H9 (cell line): Measurements from ENCODE around the gene EYA4. TPM values are rescaled to one million over a fixed set of nuclear protein-coding genes. Genes with fewer than 3 reads are reported as not detected.

Experiments
- DNase-seq: peaks from one replicate; pipeline ENCODE4 v3.0.0-alpha.2; 2017
- H2AFZ ChIP-seq: one replicate; pipeline ENCODE4 v1.6.1; 2013; ENCODE audit warnings: mild to moderate bottlenecking, low read length, control low read depth, moderate library complexity
- H2AK5ac ChIP-seq: 2 replicates; pipeline ENCODE4 v1.6.1; 2013; ENCODE audit warnings: low read length, control low read depth, mixed read lengths; ENCODE audit not compliant: insufficient read length
- H2BK120ac ChIP-seq: one replicate; pipeline ENCODE4 v1.6.1; 2013; ENCODE audit warnings: low read depth, mild to moderate bottlenecking, low read length, control low read depth, inconsistent platforms; ENCODE audit not compliant: poor library complexity, severe bottlenecking
- H2BK12ac ChIP-seq: 2 replicates; pipeline ENCODE4 v1.6.1; 2013; ENCODE audit warnings: low read length, control low read depth, mixed read lengths, low read depth; ENCODE audit not compliant: insufficient read length
- H2BK15ac ChIP-seq: 2 replicates; pipeline ENCODE4 v1.6.1; 2013; ENCODE audit warnings: low read depth, low read length, control low read depth
- H2BK20ac ChIP-seq: one replicate; pipeline ENCODE4 v1.6.1; 2013; ENCODE audit warnings: low read depth, mild to moderate bottlenecking, low read length, control low read depth, inconsistent platforms; ENCODE audit not compliant: poor library complexity, severe bottlenecking
- H2BK5ac ChIP-seq: 2 replicates; pipeline ENCODE4 v1.6.1; 2013; ENCODE audit warnings: low read length, control low read depth, mixed read lengths; ENCODE audit not compliant: insufficient read length
- H3K14ac ChIP-seq: 2 replicates; pipeline ENCODE4 v1.6.1; 2013; ENCODE audit warnings: low read length, control low read depth; ENCODE audit not compliant: insufficient read depth
- H3K18ac ChIP-seq: 2 replicates; pipeline ENCODE4 v1.6.1; 2013; ENCODE audit warnings: low read depth, mild to moderate bottlenecking, mixed read lengths, low read length, control low read depth; ENCODE audit not compliant: insufficient read length
- H3K23ac ChIP-seq: 2 replicates; pipeline ENCODE4 v1.6.1; 2013; ENCODE audit warnings: low read length, control low read depth, mixed read lengths, low read depth; ENCODE audit not compliant: insufficient read length
- H3K23me2 ChIP-seq: 2 replicates; pipeline ENCODE4 v1.6.1; 2013; ENCODE audit warnings: low read depth, mild to moderate bottlenecking, mixed read lengths, low read length, control low read depth; ENCODE audit not compliant: insufficient read length, poor library complexity, severe bottlenecking
- H3K27ac ChIP-seq: 2 replicates; pipeline ENCODE4 v1.5.1; 2013; ENCODE audit warnings: low read length, control low read depth, mixed read lengths, low read depth; ENCODE audit not compliant: insufficient read length
- H3K27me3 ChIP-seq: 2 replicates; pipeline ENCODE4 v1.6.1; 2013; ENCODE audit warnings: low read length, control low read depth, inconsistent platforms; ENCODE audit not compliant: insufficient read depth
- H3K4ac ChIP-seq: 2 replicates; pipeline ENCODE4 v1.6.1; 2013; ENCODE audit warnings: low read depth, mild to moderate bottlenecking, control low read depth, inconsistent platforms, low read length, moderate library complexity
- H3K4me1 ChIP-seq: 2 replicates; pipeline ENCODE4 v1.6.1; 2013; ENCODE audit warnings: low read length, control low read depth, inconsistent platforms; ENCODE audit not compliant: insufficient read depth
- H3K4me2 ChIP-seq: 2 replicates; pipeline ENCODE4 v1.6.1; 2013; ENCODE audit warnings: low read length, control low read depth, mixed read lengths; ENCODE audit not compliant: insufficient read length, insufficient read depth
- H3K56ac ChIP-seq: 2 replicates; pipeline ENCODE4 v1.6.1; 2013; ENCODE audit warnings: low read depth, mild to moderate bottlenecking, mixed read lengths, low read length, control low read depth; ENCODE audit not compliant: insufficient read length
- H3K79me1 ChIP-seq: 2 replicates; pipeline ENCODE4 v1.6.1; 2013; ENCODE audit warnings: low read depth, mild to moderate bottlenecking, moderate library complexity, low read length, control low read depth, inconsistent platforms; ENCODE audit not compliant: insufficient read depth, poor library complexity, severe bottlenecking
- H3K79me2 ChIP-seq: 2 replicates; pipeline ENCODE4 v1.6.1; 2013; ENCODE audit warnings: low read length, control low read depth, inconsistent platforms; ENCODE audit not compliant: insufficient read depth
- H3K9ac ChIP-seq: 2 replicates; pipeline ENCODE4 v1.6.1; 2013; ENCODE audit warnings: low read length, control low read depth, mixed read lengths; ENCODE audit not compliant: insufficient read length; ENCODE audit errors: extremely low read depth
- H3K9me3 ChIP-seq: one replicate; pipeline ENCODE4 v1.6.1; 2013; ENCODE audit warnings: low read depth, low read length, inconsistent platforms; ENCODE audit not compliant: control insufficient read depth
- H3T11ph ChIP-seq: one replicate; pipeline ENCODE4 v1.6.1; 2013; ENCODE audit warnings: mild to moderate bottlenecking, low read length, control low read depth, inconsistent platforms
- H4K20me1 ChIP-seq: one replicate; pipeline ENCODE4 v1.6.1; 2013; ENCODE audit not compliant: control insufficient read depth, insufficient read length, insufficient read depth
- H4K5ac ChIP-seq: 2 replicates; pipeline ENCODE4 v1.6.1; 2013; ENCODE audit warnings: low read depth, mild to moderate bottlenecking, mixed read lengths, low read length, control low read depth; ENCODE audit not compliant: insufficient read length
- H4K8ac ChIP-seq: replicated peaks from 2 replicates; pipeline ENCODE4 v1.6.1; 2013; ENCODE audit warnings: low read length, control low read depth, mixed read lengths, low read depth; ENCODE audit not compliant: insufficient read length
- H4K91ac ChIP-seq: 2 replicates; pipeline ENCODE4 v1.6.1; 2013; ENCODE audit warnings: low read depth, mild to moderate bottlenecking, moderate library complexity, mixed read lengths, low read length, control low read depth; ENCODE audit not compliant: insufficient read length
- H3K27ac Mint-ChIP-seq, 3 experiments: 2 replicates in 2 of 3; 3 replicates in 1 of 3; pipeline ENCODE4 v1.8.0; 2020 to 2021; ENCODE audit warnings: mixed read lengths in 3 of 3, mild to moderate bottlenecking in 1 of 3, moderate library complexity in 1 of 3
- H3K27me3 Mint-ChIP-seq: 2 replicates; pipeline ENCODE4 v1.8.0; 2021; ENCODE audit warnings: low read depth, mild to moderate bottlenecking, moderate library complexity, mixed read lengths
- H3K36me3 Mint-ChIP-seq, 3 experiments: 2 replicates in 2 of 3; 3 replicates in 1 of 3; pipeline ENCODE4 v1.8.0; 2020 to 2021; ENCODE audit warnings: low read depth in 3 of 3, mixed read lengths in 3 of 3; ENCODE audit not compliant: insufficient read depth in 1 of 3
- H3K4me1 Mint-ChIP-seq, 2 experiments: 2 replicates each; pipeline ENCODE4 v1.8.0; 2020; ENCODE audit warnings: mixed read lengths in 2 of 2
- H3K4me3 Mint-ChIP-seq, 2 experiments: 2 replicates in 1 of 2; 3 replicates in 1 of 2; pipeline ENCODE4 v1.8.0; 2020 to 2021; ENCODE audit warnings: mild to moderate bottlenecking in 2 of 2, mixed read lengths in 2 of 2, moderate library complexity in 1 of 2
- H3K9me3 Mint-ChIP-seq, 2 experiments: 2 replicates in 1 of 2; 3 replicates in 1 of 2; pipeline ENCODE4 v1.8.0; 2020; ENCODE audit warnings: mild to moderate bottlenecking in 2 of 2, mixed read lengths in 2 of 2, moderate library complexity in 1 of 2
- CTCF ChIP-seq: fragments of 200-600 bp; sonication (generic); conservative IDR thresholded peaks from 3 replicates; pipeline ENCODE4 v1.8.0; 2021; ENCODE audit warnings: antibody characterized with exemption, mild to moderate bottlenecking
- WGBS: extraction: QIAGEN DNeasy Blood & Tissue Kit; methylation state at CpG from one replicate; pipeline ENCODE4 v1.1.7; 2013; ENCODE audit warnings: missing lambda C conversion rate, low lambda C conversion rate, mixed read lengths; ENCODE audit not compliant: insufficient read length; ENCODE audit errors: extremely low coverage; 5-methylcytosine and 5-hydroxymethylcytosine counted together
- total RNA-seq: library from RNA; stranded (reverse); gene quantifications from 2 replicates; pipeline ENCODE4 v1.2.1, GENCODE V29; 2021

EYA4 gene
- total RNA-seq, 1 experiment from 2014 or later, result 0.26 TPM

- Mint-ChIP-seq H3K27ac (no peak overlapping the region), H3K36me3 (no peaks in the 10 kb centered on the region), H3K9me3 (no peaks in the 10 kb centered on the region), H3K4me3 (peak overlapping the region; percentile 72 to 90), H3K4me1 (peaks cover 20 to 28% of the 10 kb centered on the region in 2 experiments), H3K27me3 (peaks cover 76% of the 10 kb centered on the region)
- Histone ChIP-seq H3K56ac (no peak overlapping the region), H2BK20ac (no peak overlapping the region), H3K4me1 (no peaks in the 10 kb centered on the region), H3K79me1 (no peaks in the 10 kb centered on the region), H3K4ac (no peak overlapping the region), H3K4me2 (peak overlapping the region; percentile 93), H2BK120ac (no peak overlapping the region), H2BK12ac (no peak overlapping the region), H3K14ac (no peak overlapping the region), H4K8ac (no peak overlapping the region), H3T11ph (no peak overlapping the region), H2BK5ac (no peak overlapping the region), H3K79me2 (no peaks in the 10 kb centered on the region), H4K20me1 (no peaks in the 10 kb centered on the region), H3K23me2 (peaks cover 28% of the 10 kb centered on the region), H4K5ac (no peak overlapping the region), H3K9ac (no peak overlapping the region), H3K27ac (no peak overlapping the region), H2BK15ac (no peak overlapping the region), H2AFZ (no peak overlapping the region), H3K23ac (no peak overlapping the region), H3K9me3 (no peaks in the 10 kb centered on the region), H2AK5ac (no peak overlapping the region), H3K18ac (no peak overlapping the region), H4K91ac (no peak overlapping the region), H3K27me3 (peaks cover 37% of the 10 kb centered on the region)
- no peak for TF ChIP-seq CTCF
- WGBS, result no CpG with 5 or more reads among the region's 52 CpGs
- peak; percentile 52 for DNase-seq
These were observed 912 bp downstream of the EYA4 start for GRCh38 chr6:133241901-133242636.
